Lung (tissue), 12 donors: ENCODE measurements around the gene ARHGEF19. TPM values are rescaled to one million over a fixed set of nuclear protein-coding genes. Genes with fewer than 3 reads are reported as not detected.

Source experiments
- ATAC-seq: fragments of 200-7000 bp; cut with Tn5 transposase; one replicate; pipeline ENCODE4 v1.9.1; 2020; ENCODE audit warnings: moderate number of reproducible peaks; ENCODE audit not compliant: insufficient read depth, low FRiP score
- DNase-seq, 3 donors: peaks; one replicate each; pipeline ENCODE4 v3.0.0-alpha.2; 2013 to 2017
- H3K27ac ChIP-seq, 2 donors: one replicate each; pipeline ENCODE4 v1.5.1; 2013; ENCODE audit warnings: mild to moderate bottlenecking in 2 of 2, moderate library complexity in 2 of 2, control low read depth in 1 of 2, inconsistent platforms in 1 of 2, low read depth in 1 of 2, low read length in 1 of 2
- H3K27me3 ChIP-seq, 3 donors: one replicate each; pipeline ENCODE4 v1.5.1; 2013; ENCODE audit warnings: low read length in 2 of 3; ENCODE audit not compliant: control insufficient read depth in 3 of 3, insufficient read depth in 3 of 3
- H3K36me3 ChIP-seq, 4 donors: one replicate each; pipeline ENCODE4 v1.5.1; 2013; ENCODE audit warnings: low read length in 4 of 4, mild to moderate bottlenecking in 1 of 4, moderate library complexity in 1 of 4; ENCODE audit not compliant: control insufficient read depth in 4 of 4, insufficient read depth in 4 of 4
- H3K4me1 ChIP-seq, 5 donors: one replicate each; pipeline ENCODE4 v1.5.1; 2013; ENCODE audit warnings: low read length in 5 of 5, mild to moderate bottlenecking in 2 of 5, moderate library complexity in 1 of 5; ENCODE audit not compliant: control insufficient read depth in 5 of 5, insufficient read depth in 5 of 5
- H3K4me3 ChIP-seq: one replicate; pipeline ENCODE4 v1.5.1; 2013; ENCODE audit warnings: mild to moderate bottlenecking, control low read depth, moderate library complexity
- H3K9ac ChIP-seq, 2 donors: one replicate each; pipeline ENCODE4 v1.5.1; 2013; ENCODE audit warnings: low read length in 2 of 2, control low read depth in 1 of 2; ENCODE audit not compliant: insufficient read depth in 1 of 2
- H3K9me3 ChIP-seq, 4 donors: one replicate each; pipeline ENCODE4 v1.5.1; 2013; ENCODE audit warnings: low read length in 3 of 4, mild to moderate bottlenecking in 1 of 4, moderate library complexity in 1 of 4; ENCODE audit not compliant: control insufficient read depth in 4 of 4, insufficient read depth in 3 of 4
- WGBS, 2 donors: extraction: QIAGEN DNeasy Blood & Tissue Kit; methylation state at CpG; one replicate each; pipeline ENCODE4 v1.1.7; 2013; 5-methylcytosine and 5-hydroxymethylcytosine counted together
- polyA plus RNA-seq, 2 donors: library from polyadenylated mRNA; stranded (reverse); fragments of 200-250 nt; gene quantifications; one replicate each; pipeline ENCODE4 v1.2.1, GENCODE V29; 2013
- total RNA-seq, 2 donors: library from RNA; depleted of rRNA in 1 of 2; stranded (reverse); fragments of >200 nt in 1 of 2; gene quantifications; one replicate each; pipeline ENCODE4 v1.2.1, GENCODE V29; 2014 to 2021
- TF ChIP-seq, protein P1 (sequence below): IDR thresholded peaks from 2 replicates; pipeline ENCODE4 v1.5.1; 2012; ENCODE audit warnings: mild to moderate bottlenecking; ENCODE audit errors: control extremely low read depth, extremely low read depth
- donor health status: control.
- donor health status: control.
- donor health status: Bipolar disorder and iron deficiency.
- donor health status: healthy.
- donor health status: DM: yes; HTN: yes; CAD: no.

The ARHGEF19 gene
- total and polyA plus RNA-seq, 4 donors = 9.5 to 17.3 (median 14.8) TPM

DNA sequence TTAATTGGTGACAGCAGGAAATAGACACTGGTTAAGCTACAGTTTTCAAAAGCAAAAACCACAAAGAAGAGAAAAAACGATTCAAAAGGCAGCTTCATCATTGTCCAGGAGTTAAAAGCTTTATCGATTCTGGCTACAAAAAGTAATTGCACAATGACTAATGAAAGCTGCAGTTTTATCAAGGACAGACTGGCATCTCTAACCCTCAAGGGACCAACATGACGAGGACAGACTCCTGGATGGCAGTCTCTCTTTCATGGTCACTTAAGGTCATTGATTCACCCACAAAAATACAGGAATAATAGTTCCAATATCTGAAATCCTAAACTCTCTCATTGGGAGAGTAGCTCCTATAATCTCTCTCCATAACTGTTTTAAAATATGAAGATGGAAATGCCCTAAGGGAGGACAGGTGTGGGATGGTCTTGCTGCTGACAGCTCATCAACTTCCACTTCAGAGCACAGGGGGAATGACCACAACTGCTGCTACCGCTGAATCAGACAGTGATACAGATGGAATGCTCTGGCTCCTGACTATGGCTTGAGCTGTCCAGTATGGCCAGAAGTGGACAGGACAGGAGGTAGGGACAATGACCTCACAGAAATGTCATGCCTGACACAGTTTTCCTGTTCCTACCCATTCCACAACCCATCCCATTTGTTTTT lies 41.9 kb upstream of the ARHGEF19 start:
- Histone ChIP-seq H3K27me3 (no peaks in the 10 kb centered on the region), H3K9me3 (no peaks in the 10 kb centered on the region), H3K4me3 (no peak overlapping the region), H3K4me1 (peaks cover 0 to 21% (median 8%) of the 10 kb centered on the region in 5 donors), H3K9ac (no peak overlapping the region), H3K36me3 (peaks cover 23 to 33% (median 27%) of the 10 kb centered on the region in 4 donors), H3K27ac (peak overlapping the region in 1 of 2 donors; percentile 66)
- DNase-seq = no peak
- WGBS, 2 donors = 80 to 81% methylated on average over 4 of the region's 4 CpGs
- TF ChIP-seq, protein P1, sequence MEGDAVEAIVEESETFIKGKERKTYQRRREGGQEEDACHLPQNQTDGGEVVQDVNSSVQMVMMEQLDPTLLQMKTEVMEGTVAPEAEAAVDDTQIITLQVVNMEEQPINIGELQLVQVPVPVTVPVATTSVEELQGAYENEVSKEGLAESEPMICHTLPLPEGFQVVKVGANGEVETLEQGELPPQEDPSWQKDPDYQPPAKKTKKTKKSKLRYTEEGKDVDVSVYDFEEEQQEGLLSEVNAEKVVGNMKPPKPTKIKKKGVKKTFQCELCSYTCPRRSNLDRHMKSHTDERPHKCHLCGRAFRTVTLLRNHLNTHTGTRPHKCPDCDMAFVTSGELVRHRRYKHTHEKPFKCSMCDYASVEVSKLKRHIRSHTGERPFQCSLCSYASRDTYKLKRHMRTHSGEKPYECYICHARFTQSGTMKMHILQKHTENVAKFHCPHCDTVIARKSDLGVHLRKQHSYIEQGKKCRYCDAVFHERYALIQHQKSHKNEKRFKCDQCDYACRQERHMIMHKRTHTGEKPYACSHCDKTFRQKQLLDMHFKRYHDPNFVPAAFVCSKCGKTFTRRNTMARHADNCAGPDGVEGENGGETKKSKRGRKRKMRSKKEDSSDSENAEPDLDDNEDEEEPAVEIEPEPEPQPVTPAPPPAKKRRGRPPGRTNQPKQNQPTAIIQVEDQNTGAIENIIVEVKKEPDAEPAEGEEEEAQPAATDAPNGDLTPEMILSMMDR = no peak
- no peak for ATAC-seq

DNA sequence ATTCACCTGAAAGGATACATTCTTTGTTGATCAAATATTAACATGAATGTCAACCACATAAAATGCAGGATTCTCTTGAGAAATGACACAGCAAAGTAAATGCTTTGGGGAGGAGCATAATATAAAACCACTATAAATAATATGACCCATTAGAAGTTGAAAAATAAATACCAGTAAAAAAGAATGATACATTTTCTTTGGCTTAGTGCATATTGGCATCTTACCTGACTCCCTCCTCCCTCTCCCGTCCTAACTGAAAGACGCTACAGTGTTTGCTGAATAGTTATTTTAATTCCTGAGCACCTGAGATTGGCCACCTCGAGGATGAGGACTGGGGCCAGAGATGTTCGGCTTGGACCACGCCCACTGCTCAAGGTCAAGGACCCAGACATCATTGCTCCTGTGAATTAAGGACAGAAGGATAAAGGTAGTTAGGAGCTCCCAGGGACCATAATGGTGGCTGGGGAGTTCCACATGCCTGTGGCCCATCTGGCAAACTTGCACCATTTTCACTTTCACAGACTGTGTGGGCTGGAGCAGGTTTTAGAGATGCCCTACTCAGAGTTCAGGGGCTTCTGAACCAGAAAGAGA lies 41.0 kb upstream of the ARHGEF19 start:
- TF ChIP-seq, protein P1 = no peak
- Histone ChIP-seq H3K36me3 (peaks cover 23 to 33% (median 27%) of the 10 kb centered on the region in 4 donors), H3K27me3 (no peaks in the 10 kb centered on the region), H3K4me3 (no peak overlapping the region), H3K9me3 (no peaks in the 10 kb centered on the region), H3K4me1 (peaks cover 5 to 24% (median 18%) of the 10 kb centered on the region in 5 donors), H3K27ac (no peak overlapping the region), H3K9ac (no peak overlapping the region)
- no peak for ATAC-seq
- no peak for DNase-seq
- 77 to 79% methylated on average over 5 of the region's 5 CpGs for WGBS, 2 donors

DNA sequence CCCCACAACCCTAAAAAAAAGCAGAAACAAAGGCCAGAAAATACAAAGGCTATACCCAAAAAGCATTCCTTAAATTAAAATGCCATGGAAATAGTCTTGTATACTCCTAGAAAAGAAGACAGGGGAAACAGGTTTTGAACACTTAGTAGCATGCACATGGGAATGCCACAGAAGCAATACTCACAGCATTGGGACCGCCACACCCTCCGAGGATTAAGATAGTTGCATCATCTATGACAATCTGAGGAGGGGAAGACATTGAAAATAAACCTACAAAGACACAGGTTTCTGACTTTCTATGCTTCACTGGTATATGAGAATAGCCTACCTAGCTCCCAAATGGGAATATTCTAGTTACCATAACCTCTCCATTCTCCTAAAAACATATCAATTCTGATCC lies 40.5 kb upstream of the ARHGEF19 start:
- H3K9me3 ChIP-seq = no peaks in the 10 kb centered on the region
- peaks cover 23 to 33% (median 27%) of the 10 kb centered on the region in 4 donors for H3K36me3 ChIP-seq
- TF ChIP-seq, protein P1 = no peak
- H3K27ac ChIP-seq = no peak overlapping the region
- peaks cover 7 to 28% (median 23%) of the 10 kb centered on the region in 5 donors for H3K4me1 ChIP-seq
- WGBS, 2 donors = 94 to 100% methylated on average over 2 of the region's 2 CpGs
- H3K27me3 ChIP-seq = no peaks in the 10 kb centered on the region
- H3K4me3 ChIP-seq = no peak overlapping the region
- no peak for DNase-seq
- no peak overlapping the region for H3K9ac ChIP-seq
- ATAC-seq = no peak
